Measurements from ENCODE around the gene PLCB3.

PLCB3 gene

DNA sequence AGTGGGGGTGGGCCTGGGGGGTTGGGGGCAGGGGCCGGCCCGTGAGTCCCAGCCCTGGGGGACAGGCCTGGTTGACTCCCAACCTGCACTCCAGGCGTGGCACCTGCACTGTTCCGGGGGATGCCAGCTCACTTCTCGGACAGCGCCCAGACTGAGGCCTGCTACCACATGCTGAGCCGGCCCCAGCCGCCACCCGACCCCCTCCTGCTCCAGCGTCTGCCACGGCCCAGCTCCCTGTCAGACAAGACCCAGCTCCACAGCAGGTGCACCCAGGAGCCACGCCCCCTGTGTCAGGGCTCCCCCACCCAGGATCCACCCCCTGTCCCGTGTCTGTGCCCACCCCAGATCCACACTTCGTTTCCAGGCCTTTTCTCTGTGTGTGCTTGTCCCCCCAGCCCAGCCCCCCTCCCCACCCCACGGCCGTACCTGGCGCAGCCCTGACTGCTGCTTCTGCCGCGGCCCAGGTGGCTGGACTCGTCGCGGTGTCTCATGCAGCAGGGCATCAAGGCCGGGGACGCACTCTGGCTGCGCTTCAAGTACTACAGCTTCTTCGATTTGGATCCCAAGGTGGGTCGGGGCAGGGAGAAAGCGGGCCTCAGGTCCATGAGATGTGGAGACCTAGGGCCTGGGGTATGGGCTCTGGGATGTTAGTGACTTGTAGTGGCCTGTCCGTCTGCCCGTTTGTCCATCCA lies 40.0 kb upstream of the PLCB3 start:
- no peaks in the 10 kb centered on the region for H4K20me1 ChIP-seq (ENCODE audit: insufficient read depth, low read length)
- no peak overlapping the region for H3K27ac ChIP-seq (ENCODE audit: low read length)

DNA sequence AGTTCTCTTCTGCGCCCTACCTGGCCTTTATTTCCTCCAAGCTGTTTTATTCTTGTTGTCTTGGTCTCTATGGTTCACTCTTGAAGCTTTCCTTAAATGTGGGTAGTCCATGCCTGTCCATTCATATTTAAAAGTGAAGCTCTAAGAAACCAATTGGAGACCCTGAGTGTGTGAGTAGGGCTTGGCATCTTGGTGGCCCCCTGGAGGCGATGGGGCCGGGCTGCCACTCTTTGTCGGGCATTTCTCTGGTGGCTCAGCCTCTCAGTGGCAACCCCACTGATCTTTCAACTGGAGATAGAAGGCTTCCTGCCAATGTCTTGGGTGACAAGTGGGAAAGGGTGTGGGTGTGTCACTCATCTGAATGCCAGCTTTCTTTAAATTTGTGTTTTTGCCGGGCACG lies 34.5 kb upstream of the PLCB3 start:
- Histone ChIP-seq H3K4me2 (ENCODE audit: low read depth, low read length) (no peak overlapping the region), H4K20me1 (ENCODE audit: insufficient read depth, low read length) (no peaks in the 10 kb centered on the region), H3K9me3 (replicated peaks; ENCODE audit: insufficient read depth, low read length) (no peaks in the 10 kb centered on the region), H3K4me1 (ENCODE audit: low read length) (no peaks in the 10 kb centered on the region), H3K4me3 (ENCODE audit: low read length) (no peak overlapping the region), H3K9me2 (replicated peaks; ENCODE audit: insufficient read depth, low read length) (no peaks in the 10 kb centered on the region), H3K79me2 (ENCODE audit: low read length) (no peaks in the 10 kb centered on the region), H3K9ac (ENCODE audit: low read length) (no peak overlapping the region), H2AFZ (ENCODE audit: low read length) (no peak overlapping the region), H3F3A (ENCODE audit: insufficient read depth, low read length) (no peaks in the 10 kb centered on the region), H3K27me3 (replicated peaks; ENCODE audit: insufficient read depth, low read length) (no peaks in the 10 kb centered on the region), H3K36me3 (replicated peaks; ENCODE audit: insufficient read depth, low read length) (no peaks in the 10 kb centered on the region), H3K27ac (ENCODE audit: low read length) (no peak overlapping the region)
- DNase-seq: no peak
- TF ChIP-seq EZH2phosphoT487 (IDR thresholded peaks at IDR 0.05; ENCODE audit: low read length): no peak
- TF ChIP-seq, protein P1, sequence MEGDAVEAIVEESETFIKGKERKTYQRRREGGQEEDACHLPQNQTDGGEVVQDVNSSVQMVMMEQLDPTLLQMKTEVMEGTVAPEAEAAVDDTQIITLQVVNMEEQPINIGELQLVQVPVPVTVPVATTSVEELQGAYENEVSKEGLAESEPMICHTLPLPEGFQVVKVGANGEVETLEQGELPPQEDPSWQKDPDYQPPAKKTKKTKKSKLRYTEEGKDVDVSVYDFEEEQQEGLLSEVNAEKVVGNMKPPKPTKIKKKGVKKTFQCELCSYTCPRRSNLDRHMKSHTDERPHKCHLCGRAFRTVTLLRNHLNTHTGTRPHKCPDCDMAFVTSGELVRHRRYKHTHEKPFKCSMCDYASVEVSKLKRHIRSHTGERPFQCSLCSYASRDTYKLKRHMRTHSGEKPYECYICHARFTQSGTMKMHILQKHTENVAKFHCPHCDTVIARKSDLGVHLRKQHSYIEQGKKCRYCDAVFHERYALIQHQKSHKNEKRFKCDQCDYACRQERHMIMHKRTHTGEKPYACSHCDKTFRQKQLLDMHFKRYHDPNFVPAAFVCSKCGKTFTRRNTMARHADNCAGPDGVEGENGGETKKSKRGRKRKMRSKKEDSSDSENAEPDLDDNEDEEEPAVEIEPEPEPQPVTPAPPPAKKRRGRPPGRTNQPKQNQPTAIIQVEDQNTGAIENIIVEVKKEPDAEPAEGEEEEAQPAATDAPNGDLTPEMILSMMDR (IDR thresholded peaks at IDR 0.05; ENCODE audit: low read length): no peak
- no peak for TF ChIP-seq EZH2 (optimal IDR thresholded peaks at IDR 0.05; ENCODE audit: low read depth, low read length)

More for the DNA sequence above, 40.0 kb upstream of the PLCB3 start:
- Histone ChIP-seq H3K79me2 (ENCODE audit: low read length) (no peaks in the 10 kb centered on the region; the same call in 1 of the 2 replicates), H3F3A (ENCODE audit: insufficient read depth, low read length) (no peaks in the 10 kb centered on the region; the same call in 1 of the 2 replicates), H3K4me1 (ENCODE audit: low read length) (peaks cover 3% of the 10 kb centered on the region; the same call in 1 of the 2 replicates), H3K4me2 (ENCODE audit: low read depth, low read length) (no peak overlapping the region), H3K9ac (ENCODE audit: low read length) (no peak overlapping the region), H3K27me3 (replicated peaks; ENCODE audit: insufficient read depth, low read length) (no peaks in the 10 kb centered on the region), H3K36me3 (replicated peaks; ENCODE audit: insufficient read depth, low read length) (no peaks in the 10 kb centered on the region), H3K4me3 (ENCODE audit: low read length) (no peak overlapping the region), H3K9me3 (replicated peaks; ENCODE audit: insufficient read depth, low read length) (no peaks in the 10 kb centered on the region), H3K9me2 (replicated peaks; ENCODE audit: insufficient read depth, low read length) (no peaks in the 10 kb centered on the region), H2AFZ (ENCODE audit: low read length) (no peak overlapping the region)
- DNase-seq: no peak
- TF ChIP-seq EZH2 (optimal IDR thresholded peaks at IDR 0.05; ENCODE audit: low read depth, low read length) (no peak), EZH2phosphoT487 (IDR thresholded peaks at IDR 0.05; ENCODE audit: low read length) (no peak)
- TF ChIP-seq, protein P1 (IDR thresholded peaks at IDR 0.05; ENCODE audit: low read length): no peak

DNA sequence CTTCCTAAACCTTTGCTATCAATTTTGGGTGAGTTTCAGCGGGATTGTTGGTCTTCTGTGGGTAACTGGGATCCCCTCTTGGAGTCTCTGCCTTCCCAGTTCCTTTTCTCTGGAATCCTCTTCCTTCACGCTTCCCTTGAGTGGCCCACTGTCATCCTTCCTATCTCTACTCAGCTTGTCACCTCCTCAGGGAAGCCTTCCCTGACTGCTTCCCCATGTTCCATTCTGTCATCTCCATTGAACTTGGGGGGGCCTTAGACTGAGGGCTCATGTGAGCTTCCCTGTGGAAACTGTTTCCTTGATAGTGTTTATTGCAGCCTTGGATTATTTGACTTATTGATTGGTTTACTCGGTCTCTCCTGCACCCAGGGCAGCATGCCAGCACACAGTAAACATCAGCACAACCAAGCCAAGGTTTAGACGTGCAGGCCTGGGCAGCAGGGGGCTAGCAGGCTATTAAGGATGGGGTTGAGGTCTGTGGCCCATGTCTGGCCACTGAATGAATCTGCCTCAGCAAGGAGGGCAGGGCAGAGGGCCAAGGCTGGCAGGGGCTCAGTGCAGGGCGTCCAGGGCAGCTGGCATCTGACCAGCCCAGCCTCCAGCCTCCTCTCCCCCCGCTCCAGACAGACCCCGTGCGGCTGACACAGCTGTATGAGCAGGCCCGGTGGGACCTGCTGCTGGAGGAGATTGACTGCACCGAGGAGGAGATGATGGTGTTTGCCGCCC lies 32.5 kb upstream of the PLCB3 start:
- Histone ChIP-seq H3F3A (ENCODE audit: insufficient read depth, low read length) (no peaks in the 10 kb centered on the region), H3K9me2 (replicated peaks; ENCODE audit: insufficient read depth, low read length) (no peaks in the 10 kb centered on the region), H4K20me1 (ENCODE audit: insufficient read depth, low read length) (no peaks in the 10 kb centered on the region), H3K27ac (ENCODE audit: low read length) (no peak overlapping the region), H3K9ac (ENCODE audit: low read length) (no peak overlapping the region), H3K36me3 (replicated peaks; ENCODE audit: insufficient read depth, low read length) (no peaks in the 10 kb centered on the region), H3K9me3 (replicated peaks; ENCODE audit: insufficient read depth, low read length) (no peaks in the 10 kb centered on the region), H3K27me3 (replicated peaks; ENCODE audit: insufficient read depth, low read length) (no peaks in the 10 kb centered on the region), H3K4me2 (ENCODE audit: low read depth, low read length) (no peak overlapping the region), H3K4me3 (ENCODE audit: low read length) (no peak overlapping the region), H3K4me1 (ENCODE audit: low read length) (no peaks in the 10 kb centered on the region), H3K79me2 (ENCODE audit: low read length) (no peaks in the 10 kb centered on the region), H2AFZ (ENCODE audit: low read length) (no peak overlapping the region)
- DNase-seq: no peak
- TF ChIP-seq, protein P1 (IDR thresholded peaks at IDR 0.05; ENCODE audit: low read length): no peak
- no peak for TF ChIP-seq EZH2phosphoT487 (IDR thresholded peaks at IDR 0.05; ENCODE audit: low read length)
- TF ChIP-seq EZH2 (optimal IDR thresholded peaks at IDR 0.05; ENCODE audit: low read depth, low read length): no peak

Measured in MM.1S (cell line).